ENCODE measurements around the gene VPS11.

DNA sequence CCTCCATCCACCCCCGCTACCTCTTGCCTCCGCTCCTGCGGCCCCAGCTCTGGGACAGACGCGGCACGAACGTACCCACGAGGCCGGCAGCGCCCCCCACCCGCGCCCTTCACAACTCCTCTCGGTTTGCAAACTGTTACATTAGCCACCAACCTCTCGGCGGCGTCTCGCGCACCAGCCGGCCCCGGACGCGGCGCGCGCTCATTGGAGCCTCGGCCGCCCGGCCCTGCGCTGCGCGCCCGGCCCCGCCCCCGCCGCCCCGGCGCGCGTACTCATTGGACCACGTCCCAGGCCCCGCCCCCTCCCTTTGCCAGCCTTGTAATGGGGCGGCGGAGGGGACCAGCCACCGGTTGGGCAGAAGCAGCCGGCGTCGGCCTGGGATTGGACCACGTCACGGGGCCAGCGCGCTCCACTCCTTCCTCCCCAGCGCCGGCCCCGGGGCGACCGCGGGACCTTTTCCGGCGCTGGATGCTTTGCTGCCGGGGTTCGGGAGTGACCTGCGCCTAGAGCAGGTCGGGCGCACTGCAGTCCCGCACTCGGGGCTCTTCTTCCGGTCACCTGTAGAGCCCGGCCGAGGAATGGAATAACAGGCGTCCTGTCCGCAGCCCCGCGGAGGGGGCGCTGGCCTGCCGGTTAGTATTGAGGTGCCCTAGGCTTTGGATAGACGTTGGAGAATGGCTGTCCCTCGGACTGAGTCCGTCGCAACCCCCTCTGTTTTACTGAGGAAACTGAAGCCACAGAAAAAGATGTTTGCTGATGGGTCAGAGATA lies 10.4 kb upstream of the VPS11 start, which contains the start of gene HYOU1:
- TF ChIP-seq EZH2phosphoT487 (IDR thresholded peaks at IDR 0.05; ENCODE audit: borderline replicate concordance): no peak
- TF ChIP-seq, protein P1, sequence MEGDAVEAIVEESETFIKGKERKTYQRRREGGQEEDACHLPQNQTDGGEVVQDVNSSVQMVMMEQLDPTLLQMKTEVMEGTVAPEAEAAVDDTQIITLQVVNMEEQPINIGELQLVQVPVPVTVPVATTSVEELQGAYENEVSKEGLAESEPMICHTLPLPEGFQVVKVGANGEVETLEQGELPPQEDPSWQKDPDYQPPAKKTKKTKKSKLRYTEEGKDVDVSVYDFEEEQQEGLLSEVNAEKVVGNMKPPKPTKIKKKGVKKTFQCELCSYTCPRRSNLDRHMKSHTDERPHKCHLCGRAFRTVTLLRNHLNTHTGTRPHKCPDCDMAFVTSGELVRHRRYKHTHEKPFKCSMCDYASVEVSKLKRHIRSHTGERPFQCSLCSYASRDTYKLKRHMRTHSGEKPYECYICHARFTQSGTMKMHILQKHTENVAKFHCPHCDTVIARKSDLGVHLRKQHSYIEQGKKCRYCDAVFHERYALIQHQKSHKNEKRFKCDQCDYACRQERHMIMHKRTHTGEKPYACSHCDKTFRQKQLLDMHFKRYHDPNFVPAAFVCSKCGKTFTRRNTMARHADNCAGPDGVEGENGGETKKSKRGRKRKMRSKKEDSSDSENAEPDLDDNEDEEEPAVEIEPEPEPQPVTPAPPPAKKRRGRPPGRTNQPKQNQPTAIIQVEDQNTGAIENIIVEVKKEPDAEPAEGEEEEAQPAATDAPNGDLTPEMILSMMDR (conservative IDR thresholded peaks at IDR 0.05; ENCODE audit: low read length): no peak; the same call in 1 of the 2 replicates
